HEK293T (cell line): Measurements from ENCODE around the gene NTN4.

Source experiments
- ARNT ChIP-seq: fragments of 450-650 bp; IDR thresholded peaks from 2 replicates; pipeline ENCODE4 v1.6.1; 2017; ENCODE audit warnings: mild to moderate bottlenecking
- BHLHE40 ChIP-seq: fragments of 450-650 bp; IDR thresholded peaks from 2 replicates; pipeline ENCODE4 v1.6.1; 2016; ENCODE audit warnings: mild to moderate bottlenecking, moderate library complexity, borderline replicate concordance
- ELF4 ChIP-seq: fragments of 450-650 bp; IDR thresholded peaks from 2 replicates; pipeline ENCODE4 v1.6.1; 2017; ENCODE audit warnings: antibody characterized with exemption
- FOXA1 ChIP-seq: fragments of 450-650 bp; IDR thresholded peaks from 2 replicates; pipeline ENCODE4 v1.6.1; 2016; ENCODE audit warnings: mild to moderate bottlenecking
- FOXK2 ChIP-seq: fragments of 450-650 bp; IDR thresholded peaks from 2 replicates; pipeline ENCODE4 v1.6.1; 2016; ENCODE audit warnings: mild to moderate bottlenecking
- FOXM1 ChIP-seq: fragments of 450-650 bp; IDR thresholded peaks from 2 replicates; pipeline ENCODE4 v1.6.1; 2017; ENCODE audit warnings: mild to moderate bottlenecking, borderline replicate concordance
- HDGF ChIP-seq: fragments of 450-650 bp; IDR thresholded peaks from 2 replicates; pipeline ENCODE4 v1.6.1; 2017; ENCODE audit warnings: antibody characterized with exemption, borderline replicate concordance
- L3MBTL2 ChIP-seq: fragments of 450-650 bp; conservative IDR thresholded peaks from 2 replicates; pipeline ENCODE4 v1.6.1; 2016; ENCODE audit warnings: mild to moderate bottlenecking
- NFRKB ChIP-seq: fragments of 450-650 bp; IDR thresholded peaks from 2 replicates; pipeline ENCODE4 v1.6.1; 2016; ENCODE audit warnings: mild to moderate bottlenecking, moderate library complexity
- SP1 ChIP-seq: fragments of 450-650 bp; IDR thresholded peaks from 2 replicates; pipeline ENCODE4 v1.6.1; 2017
- SUZ12 ChIP-seq: fragments of 450-650 bp; IDR thresholded peaks from 2 replicates; pipeline ENCODE4 v1.6.1; 2016; ENCODE audit warnings: mild to moderate bottlenecking
- ZNF384 ChIP-seq: fragments of 450-650 bp; IDR thresholded peaks from 2 replicates; pipeline ENCODE4 v1.6.1; 2016

DNA sequence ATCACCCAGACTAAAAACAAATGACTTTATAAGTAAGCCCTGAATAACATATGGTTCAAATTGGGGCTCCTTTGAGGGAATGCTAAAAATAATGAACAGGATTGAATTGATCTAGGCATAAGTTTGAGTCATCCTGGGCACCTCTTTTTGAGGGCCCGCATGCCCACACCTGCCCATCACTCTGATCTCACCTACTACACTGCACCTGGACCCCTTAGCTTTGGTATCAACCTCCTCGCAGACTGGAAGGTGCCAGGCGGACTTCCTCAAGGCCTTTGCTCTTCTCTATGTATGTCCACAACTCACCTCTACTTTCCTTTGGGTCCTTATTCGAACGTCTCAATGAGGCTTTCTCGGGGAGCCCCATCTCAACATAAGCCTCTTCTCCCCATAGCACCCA is 17.2 kb downstream of the NTN4 start:
- TF ChIP-seq HDGF (no peak), ZNF384 (no peak), SP1 (no peak), FOXM1 (no peak), FOXK2 (no peak), NFRKB (no peak), BHLHE40 (no peak), FOXA1 (no peak), ELF4 (no peak), L3MBTL2 (no peak), SUZ12 (no peak), ARNT (no peak)
